ENCODE measurements around the gene PRELID2.

- TF ChIP-seq CTCF (IDR thresholded peaks at IDR 0.05), result no peak
- no peak for TF ChIP-seq POLR2A (IDR thresholded peaks at IDR 0.05)
Measured at GRCh38 chr5:145787996-145788395, 47.1 kb downstream of the PRELID2 start.

All from uterus (tissue), 2 donors.